Esophagus squamous epithelium (tissue), 5 donors: ENCODE measurements around the gene MAP3K5. TPM values are rescaled to one million over a fixed set of nuclear protein-coding genes. Genes with fewer than 3 reads are reported as not detected.

Experiments
- DNase-seq: peaks from one replicate; lab custom pipeline; 2025; lab: John Stamatoyannopoulos, UW
- H3K27ac ChIP-seq, 4 donors: fragments of 200-600 bp; sonication (generic); one replicate each; pipeline ENCODE4 v1.5.1; 2016 to 2019; ENCODE audit warnings: mild to moderate bottlenecking in 1 of 4
- H3K27me3 ChIP-seq, 4 donors: fragments of 200-600 bp; sonication (generic); 1 replicate in 3 of 4; 2 replicates in 1 of 4; pipeline versions ENCODE4 v1.5.1 to v1.6.0; 2017 to 2021; ENCODE audit warnings: antibody characterized with exemption in 1 of 4
- H3K36me3 ChIP-seq, 3 donors: fragments of 200-600 bp; sonication (generic); one replicate each; pipeline ENCODE4 v1.5.1; 2016 to 2019
- H3K4me1 ChIP-seq, 3 donors: fragments of 200-600 bp; sonication (generic); one replicate each; pipeline ENCODE4 v1.5.1; 2017 to 2019
- H3K4me3 ChIP-seq, 4 donors: fragments of 200-600 bp; sonication (generic); 1 replicate in 3 of 4; 2 replicates in 1 of 4; pipeline ENCODE4 v1.5.1; 2016 to 2019; ENCODE audit warnings: mild to moderate bottlenecking in 2 of 4, moderate library complexity in 1 of 4
- H3K9me3 ChIP-seq, 3 donors: fragments of 200-600 bp; sonication (generic); one replicate each; pipeline ENCODE4 v1.5.1; 2016 to 2019
- CTCF ChIP-seq, 6 experiments: fragments of 450-650 bp in 4 of 6; fragments of 200-600 bp in 2 of 6; sonication (generic) in 2 of 6; IDR thresholded peaks; one replicate each; pipeline ENCODE4 v1.5.1; 2016 to 2019; ENCODE audit warnings: antibody characterized with exemption in 6 of 6, mild to moderate bottlenecking in 4 of 6, moderate library complexity in 4 of 6
- POLR2A ChIP-seq, 4 donors: fragments of 450-650 bp; IDR thresholded peaks; one replicate each; pipeline ENCODE4 v1.6.1; 2017; ENCODE audit warnings: antibody characterized with exemption in 4 of 4, mild to moderate bottlenecking in 4 of 4, moderate library complexity in 3 of 4
- WGBS, 2 donors: methylation state at CpG; one replicate each; pipeline ENCODE4 v1.1.5; 2018; 5-methylcytosine and 5-hydroxymethylcytosine counted together
- intact Hi-C: fragments of 100-400 bp; cut with DNase I; formaldehyde crosslinking; loops from one replicate; pipeline ENCODE4 v1.15.0; 2022
- total RNA-seq, 4 donors: library from RNA; depleted of rRNA; stranded (reverse); fragments of >200 nt; gene quantifications; one replicate each; pipeline ENCODE4 v1.1.0, GENCODE V29; 2016
- donor health status: DM: yes; HTN: yes; CAD: no.

Gene MAP3K5
- total RNA-seq, 4 donors from 2014 or later: 9.2 to 22.9 (median 20.9) TPM

GRCh38 chr6:136566007-136566487 lies 226.2 kb downstream of the MAP3K5 start:
- WGBS, 2 donors: 86 to 90% methylated on average over 6 of the region's 6 CpGs
- no peak for DNase-seq
- no peaks in the 10 kb centered on the region for H3K27me3 ChIP-seq
- peaks cover 0 to 3% (median 0%) of the 10 kb centered on the region in 3 donors for H3K9me3 ChIP-seq
- H3K4me1 ChIP-seq: peaks cover 0 to 19% (median 0%) of the 10 kb centered on the region in 3 donors
- no peak overlapping the region for H3K4me3 ChIP-seq
- peaks cover 0 to 62% (median 0%) of the 10 kb centered on the region in 3 donors for H3K36me3 ChIP-seq
- TF ChIP-seq CTCF (IDR thresholded peaks at IDR 0.05) (no peak), POLR2A (IDR thresholded peaks at IDR 0.05) (no peak)
- H3K27ac ChIP-seq: no peak overlapping the region
- intact Hi-C loops: no loop called here

GRCh38 chr6:136564180-136564579 lies 228.1 kb downstream of the MAP3K5 start:
- Histone ChIP-seq H3K36me3 (peaks cover 0 to 78% (median 0%) of the 10 kb centered on the region in 3 donors), H3K9me3 (no peaks in the 10 kb centered on the region), H3K4me3 (no peak overlapping the region), H3K27ac (peak overlapping the region in 2 of 4 donors; percentile 6 to 25), H3K27me3 (no peaks in the 10 kb centered on the region), H3K4me1 (peaks cover 0 to 19% (median 0%) of the 10 kb centered on the region in 3 donors)
- no peak for DNase-seq
- intact Hi-C loops: no loop called here
- 14 to 29% methylated on average over 1 of the region's 1 CpG for WGBS, 2 donors
- TF ChIP-seq POLR2A (IDR thresholded peaks at IDR 0.05) (no peak), CTCF (IDR thresholded peaks at IDR 0.05) (no peak)

- 39 to 53% methylated on average over 6 of the region's 6 CpGs for WGBS, 2 donors
- no peak for TF ChIP-seq CTCF (IDR thresholded peaks at IDR 0.05)
- no peak for TF ChIP-seq POLR2A (IDR thresholded peaks at IDR 0.05)
- no peak for DNase-seq
- H3K4me1 ChIP-seq: peaks cover 0 to 19% (median 0%) of the 10 kb centered on the region in 3 donors
- H3K9me3 ChIP-seq: no peaks in the 10 kb centered on the region
- peak overlapping the region in 1 of 4 donors; percentile 25 for H3K27ac ChIP-seq
- no peak overlapping the region for H3K4me3 ChIP-seq
- H3K27me3 ChIP-seq: no peaks in the 10 kb centered on the region
- intact Hi-C loops: no loop called here
- H3K36me3 ChIP-seq: peaks cover 0 to 85% (median 0%) of the 10 kb centered on the region in 3 donors
These were observed 228.7 kb downstream of the MAP3K5 start for GRCh38 chr6:136563386-136564152.

GRCh38 chr6:136562211-136562610 lies 230.1 kb downstream of the MAP3K5 start:
- intact Hi-C loops: no loop called here
- H3K4me3 ChIP-seq: no peak overlapping the region
- DNase-seq: no peak
- TF ChIP-seq POLR2A (IDR thresholded peaks at IDR 0.05) (no peak), CTCF (IDR thresholded peaks at IDR 0.05) (no peak)
- no peaks in the 10 kb centered on the region for H3K9me3 ChIP-seq
- peaks cover 0 to 90% (median 0%) of the 10 kb centered on the region in 3 donors for H3K36me3 ChIP-seq
- peaks cover 0 to 19% (median 0%) of the 10 kb centered on the region in 3 donors for H3K4me1 ChIP-seq
- H3K27ac ChIP-seq: no peak overlapping the region
- WGBS, 2 donors: 65 to 69% methylated on average over 2 of the region's 2 CpGs
- no peaks in the 10 kb centered on the region for H3K27me3 ChIP-seq

GRCh38 chr6:136553166-136553787 lies 239.0 kb downstream of the MAP3K5 start:
- no peak for DNase-seq
- no peaks in the 10 kb centered on the region for H3K9me3 ChIP-seq
- TF ChIP-seq POLR2A (IDR thresholded peaks at IDR 0.05) (no peak), CTCF (IDR thresholded peaks at IDR 0.05) (no peak)
- intact Hi-C loops: no loop called here
- 74 to 82% methylated on average over 5 of the region's 5 CpGs for WGBS, 2 donors
- H3K27ac ChIP-seq: no peak overlapping the region
- no peak overlapping the region for H3K4me3 ChIP-seq
- H3K4me1 ChIP-seq: peaks cover 0 to 29% (median 3%) of the 10 kb centered on the region in 3 donors
- H3K36me3 ChIP-seq: peaks cover 0 to 37% (median 0%) of the 10 kb centered on the region in 3 donors
- H3K27me3 ChIP-seq: peaks cover 0 to 27% (median 0%) of the 10 kb centered on the region in 4 donors
